ENCODE results near the gene PAK3.

DNA sequence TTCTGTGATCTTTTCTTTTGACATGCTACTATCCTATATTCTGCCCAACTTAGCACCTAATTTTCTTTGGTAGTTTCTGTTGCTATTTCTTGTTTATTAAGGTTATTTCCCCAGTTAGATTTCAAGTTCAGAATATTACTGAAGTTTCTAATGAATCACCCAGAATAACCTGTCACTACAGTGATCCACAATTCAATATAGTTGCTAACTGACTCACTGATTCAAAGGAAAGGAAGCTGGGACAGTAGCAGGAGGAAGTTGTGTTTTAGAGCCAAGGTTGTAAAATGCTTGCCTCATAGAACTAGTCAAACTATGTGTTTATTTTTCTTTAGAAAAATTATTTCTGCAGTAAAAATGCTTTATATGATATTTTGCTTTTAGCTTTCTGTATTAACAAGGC is 37.4 kb downstream of the PAK3 start:
- TF ChIP-seq CTCF (IDR thresholded peaks at IDR 0.05) (no peak), POLR2A (IDR thresholded peaks at IDR 0.05) (no peak), EP300 (IDR thresholded peaks at IDR 0.05; ENCODE audit: low read depth) (no peak), POLR2AphosphoS5 (IDR thresholded peaks at IDR 0.05) (no peak)
